Activated T-helper 1 cell treated with anti-CD3 and anti-CD28 coated beads, Interleukin-2, amount 50 U/mL, for 16 hours (primary cell): ENCODE data around the gene EEF2.
"Not testable (repeated sequence)": the region's sequence is repeated elsewhere in the genome, so short reads cannot be mapped to it uniquely, and the experiment has no call there.

ENCODE experiments used
- DNase-seq, 2 donors: peaks; one replicate each; pipeline ENCODE4 v3.0.0-alpha.2; 2020; ENCODE audit warnings: low read depth in 1 of 2, low spot score in 1 of 2

Gene EEF2

GRCh38 chr19:3970808-3971598, 14.3 kb downstream of the EEF2 start, which contains the start of gene DAPK3:
Gene DAPK3, minus strand, starts transcription at chr19:3971099. Its CDS starts 1,364 bp downstream, at chr19:3969735.
- peak; percentile 76 to 88 for DNase-seq

- DNase-seq = no peak
These were observed 14.9 kb downstream of the EEF2 start for GRCh38 chr19:3970313-3970807.

- no peak for DNase-seq
These were observed 15.6 kb downstream of the EEF2 start for GRCh38 chr19:3969435-3970312.

GRCh38 chr19:3968556-3969434, 16.5 kb downstream of the EEF2 start:
- DNase-seq = no peak

GRCh38 chr19:3967983-3968382, 17.3 kb downstream of the EEF2 start:
- DNase-seq = not testable (repeated sequence)

- no peak for DNase-seq
These were observed 18.9 kb downstream of the EEF2 start for GRCh38 chr19:3966051-3967017.

GRCh38 chr19:3964256-3965194, 20.7 kb downstream of the EEF2 start:
- DNase-seq = no peak

- DNase-seq = no peak
These were observed 21.6 kb downstream of the EEF2 start for GRCh38 chr19:3963458-3964255.

GRCh38 chr19:3961007-3961406, 24.3 kb downstream of the EEF2 start:
- DNase-seq = no peak

GRCh38 chr19:3959766-3960131, 25.5 kb downstream of the EEF2 start:
- no peak for DNase-seq

- DNase-seq = no peak
These were observed 26.2 kb downstream of the EEF2 start for GRCh38 chr19:3958836-3959765.

GRCh38 chr19:3955688-3956087, 29.6 kb downstream of the EEF2 start:
- no peak for DNase-seq

- DNase-seq = not testable (repeated sequence)
These were observed 30.0 kb downstream of the EEF2 start for GRCh38 chr19:3955276-3955675.

- no peak for DNase-seq
These were observed 31.2 kb downstream of the EEF2 start for GRCh38 chr19:3954107-3954506.

- not testable (repeated sequence) for DNase-seq
These were observed 32.4 kb downstream of the EEF2 start for GRCh38 chr19:3952755-3953276.
